Fibroblast of lung (primary cell): ENCODE results near the gene MCTP1. TPM values are rescaled to one million over a fixed set of nuclear protein-coding genes. Genes with fewer than 3 reads are reported as not detected.

Experiments
- DNase-seq, 2 donors: peaks; one replicate each; pipeline versions ENCODE4 v3.0.0 to v3.0.0-alpha.2; 2010; ENCODE audit warnings: low read depth in 2 of 2
- H2AFZ ChIP-seq: 2 replicates; pipeline ENCODE4 v1.5.1; 2012; ENCODE audit warnings: low read length, control low read depth, inconsistent platforms
- H3K27ac ChIP-seq: 2 replicates; pipeline ENCODE4 v1.5.1; 2011; ENCODE audit warnings: low read length, control low read depth; ENCODE audit not compliant: insufficient read depth
- H3K27me3 ChIP-seq: 2 replicates; pipeline ENCODE4 v1.5.1; 2011; ENCODE audit warnings: mild to moderate bottlenecking, low read length; ENCODE audit not compliant: control insufficient read depth, insufficient read depth
- H3K36me3 ChIP-seq: 2 replicates; pipeline ENCODE4 v1.5.1; 2011; ENCODE audit warnings: low read length; ENCODE audit not compliant: control insufficient read depth, insufficient read depth
- H3K4me1 ChIP-seq: 2 replicates; pipeline ENCODE4 v1.5.1; 2011; ENCODE audit warnings: low read length; ENCODE audit not compliant: control insufficient read depth, insufficient read depth; ENCODE audit errors: extremely low read depth
- H3K4me2 ChIP-seq: 2 replicates; pipeline ENCODE4 v1.5.1; 2011; ENCODE audit warnings: low read length, control low read depth; ENCODE audit not compliant: insufficient read depth; ENCODE audit errors: extremely low read depth
- H3K4me3 ChIP-seq, 4 experiments: fragments of 200-600 bp in 1 of 4; sonication (generic) in 1 of 4; replicated peaks in 1 of 4; 2 replicates each; pipeline ENCODE4 v1.5.1; 2011 to 2016; ENCODE audit warnings: low read length in 4 of 4, low read depth in 3 of 4, mild to moderate bottlenecking in 3 of 4, control low read depth in 2 of 4, inconsistent platforms in 1 of 4, mixed read lengths in 1 of 4; ENCODE audit not compliant: insufficient read depth in 1 of 4; ENCODE audit errors: control extremely low read depth in 1 of 4
- H3K79me2 ChIP-seq: 2 replicates; pipeline ENCODE4 v1.5.1; 2012; ENCODE audit warnings: mild to moderate bottlenecking, low read length, inconsistent platforms; ENCODE audit not compliant: control insufficient read depth, insufficient read depth
- H3K9ac ChIP-seq: 2 replicates; pipeline ENCODE4 v1.5.1; 2011; ENCODE audit warnings: mild to moderate bottlenecking, low read length, control low read depth; ENCODE audit not compliant: insufficient read depth
- H3K9me3 ChIP-seq: 2 replicates; pipeline ENCODE4 v1.5.1; 2012; ENCODE audit warnings: low read depth, low read length; ENCODE audit not compliant: control insufficient read depth, insufficient read depth
- H4K20me1 ChIP-seq: 2 replicates; pipeline ENCODE4 v1.5.1; 2011; ENCODE audit warnings: low read length; ENCODE audit not compliant: control insufficient read depth, insufficient read depth; ENCODE audit errors: extremely low read depth
- EZH2 ChIP-seq: IDR thresholded peaks from 2 replicates; pipeline ENCODE4 v1.5.1; 2012; ENCODE audit warnings: low read length, control low read depth, mild to moderate bottlenecking; ENCODE audit errors: missing control alignments
- polyA plus RNA-seq, 2 donors: library from polyadenylated mRNA; depleted of rRNA in 1 of 2; stranded (reverse) in 1 of 2; unstranded in 1 of 2; fragments of >200 nt; gene quantifications; 2 replicates each; pipeline ENCODE4 v1.2.1, GENCODE V29; 2011 to 2012; ENCODE audit warnings: missing spikeins in 1 of 2
- total RNA-seq: library from RNA; depleted of rRNA; stranded (reverse); fragments of >200 nt; gene quantifications from 2 replicates; pipeline ENCODE4 v1.2.1, GENCODE V29; 2014
- TF ChIP-seq, protein P1 (sequence below), 2 donors: IDR thresholded peaks in 1 of 2; conservative IDR thresholded peaks in 1 of 2; 1 replicate in 1 of 2; 2 replicates in 1 of 2; pipeline ENCODE4 v1.5.1; 2011 to 2012; ENCODE audit warnings: low read length in 2 of 2, control low read depth in 1 of 2, inconsistent platforms in 1 of 2, low read depth in 1 of 2, mild to moderate bottlenecking in 1 of 2

Gene MCTP1
- total and polyA plus RNA-seq, 2 donors (not counting 1 experiment from before 2014, with no cell fraction given) = 0.78 to 7.9 TPM

DNA sequence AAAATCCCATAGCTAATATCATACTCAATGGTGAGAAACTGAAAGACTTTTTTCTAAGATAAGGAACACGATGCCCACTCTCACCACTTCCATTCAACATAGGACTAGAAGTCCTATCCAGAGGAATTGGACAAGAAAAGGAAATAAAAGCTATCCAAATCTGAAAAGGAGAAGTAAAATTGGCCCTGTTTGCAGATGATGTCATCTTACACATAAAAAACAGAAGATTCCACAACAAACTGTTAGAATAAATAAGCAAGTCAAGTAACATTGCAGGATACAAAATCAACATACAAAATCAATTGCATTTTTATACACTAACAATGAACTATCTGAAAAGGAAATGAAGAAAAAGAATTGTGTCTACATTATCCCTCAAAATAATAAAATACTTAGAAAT is 308.0 kb downstream of the MCTP1 start:
- Histone ChIP-seq H3K27me3 (no peaks in the 10 kb centered on the region), H3K36me3 (no peaks in the 10 kb centered on the region), H3K79me2 (no peaks in the 10 kb centered on the region), H3K9me3 (no peaks in the 10 kb centered on the region), H3K4me1 (no peaks in the 10 kb centered on the region), H3K4me2 (no peak overlapping the region), H2AFZ (no peak overlapping the region), H3K4me3 (no peak overlapping the region), H4K20me1 (no peaks in the 10 kb centered on the region), H3K9ac (no peak overlapping the region), H3K27ac (no peak overlapping the region)
- TF ChIP-seq, protein P1, sequence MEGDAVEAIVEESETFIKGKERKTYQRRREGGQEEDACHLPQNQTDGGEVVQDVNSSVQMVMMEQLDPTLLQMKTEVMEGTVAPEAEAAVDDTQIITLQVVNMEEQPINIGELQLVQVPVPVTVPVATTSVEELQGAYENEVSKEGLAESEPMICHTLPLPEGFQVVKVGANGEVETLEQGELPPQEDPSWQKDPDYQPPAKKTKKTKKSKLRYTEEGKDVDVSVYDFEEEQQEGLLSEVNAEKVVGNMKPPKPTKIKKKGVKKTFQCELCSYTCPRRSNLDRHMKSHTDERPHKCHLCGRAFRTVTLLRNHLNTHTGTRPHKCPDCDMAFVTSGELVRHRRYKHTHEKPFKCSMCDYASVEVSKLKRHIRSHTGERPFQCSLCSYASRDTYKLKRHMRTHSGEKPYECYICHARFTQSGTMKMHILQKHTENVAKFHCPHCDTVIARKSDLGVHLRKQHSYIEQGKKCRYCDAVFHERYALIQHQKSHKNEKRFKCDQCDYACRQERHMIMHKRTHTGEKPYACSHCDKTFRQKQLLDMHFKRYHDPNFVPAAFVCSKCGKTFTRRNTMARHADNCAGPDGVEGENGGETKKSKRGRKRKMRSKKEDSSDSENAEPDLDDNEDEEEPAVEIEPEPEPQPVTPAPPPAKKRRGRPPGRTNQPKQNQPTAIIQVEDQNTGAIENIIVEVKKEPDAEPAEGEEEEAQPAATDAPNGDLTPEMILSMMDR (conservative IDR thresholded peaks at IDR 0.05 in 1 of 2, IDR thresholded peaks at IDR 0.05 in 1 of 2; ENCODE audit: low read depth in 1 of 2, low read length in 2 of 2) = no peak
- TF ChIP-seq EZH2 = no peak
- DNase-seq = no peak

DNA sequence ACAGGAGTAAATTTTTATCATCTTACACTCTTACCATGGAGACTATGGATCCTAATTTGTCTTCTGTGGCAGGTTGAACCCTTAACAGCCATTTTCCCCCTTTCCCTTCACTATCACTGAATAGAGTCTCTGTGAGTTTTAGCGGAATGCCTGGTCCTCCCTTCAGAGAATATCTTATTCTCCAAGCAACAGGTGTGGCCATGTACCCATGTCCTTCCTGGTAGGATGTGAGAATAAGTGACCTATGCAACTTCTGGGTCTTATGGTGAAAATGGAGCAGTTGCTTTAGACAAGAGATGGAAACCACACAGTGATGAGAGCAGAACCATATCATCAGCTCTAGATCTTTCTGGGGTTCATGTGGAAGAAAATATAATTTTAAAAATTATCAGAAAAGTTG is 312.6 kb downstream of the MCTP1 start:
- no peaks in the 10 kb centered on the region for H3K27me3 ChIP-seq
- TF ChIP-seq, protein P1 (conservative IDR thresholded peaks at IDR 0.05 in 1 of 2, IDR thresholded peaks at IDR 0.05 in 1 of 2; ENCODE audit: low read depth in 1 of 2, low read length in 2 of 2) = no peak
- TF ChIP-seq EZH2 = no peak
- H3K9me3 ChIP-seq = no peaks in the 10 kb centered on the region
- H3K9ac ChIP-seq = no peak overlapping the region
- no peaks in the 10 kb centered on the region for H3K36me3 ChIP-seq
- DNase-seq = no peak
- no peaks in the 10 kb centered on the region for H3K4me1 ChIP-seq
- no peak overlapping the region for H2AFZ ChIP-seq
- no peak overlapping the region for H3K4me2 ChIP-seq
- no peaks in the 10 kb centered on the region for H3K79me2 ChIP-seq
- no peak overlapping the region for H3K27ac ChIP-seq
- no peaks in the 10 kb centered on the region for H4K20me1 ChIP-seq
- no peak overlapping the region for H3K4me3 ChIP-seq

DNA sequence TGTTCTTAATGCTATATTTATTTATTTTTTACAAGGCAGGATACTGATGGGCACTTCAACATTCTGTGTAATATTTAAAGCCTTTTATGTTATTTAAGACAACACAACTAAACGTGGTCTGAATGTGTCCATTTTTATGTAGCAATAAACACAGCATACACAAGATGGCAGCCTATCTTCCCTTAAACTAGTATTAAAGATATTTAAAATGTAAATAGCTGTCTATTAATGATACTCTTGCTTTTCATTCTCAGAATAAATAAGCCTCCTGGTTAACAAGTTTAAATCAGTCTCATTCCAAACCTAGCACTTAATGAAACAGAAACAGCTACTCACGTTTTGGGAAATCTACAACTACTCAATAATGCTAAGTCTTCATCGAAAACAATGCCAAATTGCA is 315.7 kb downstream of the MCTP1 start:
- no peaks in the 10 kb centered on the region for H3K36me3 ChIP-seq
- no peak overlapping the region for H3K4me3 ChIP-seq
- H2AFZ ChIP-seq = no peak overlapping the region
- no peak overlapping the region for H3K9ac ChIP-seq
- H3K27me3 ChIP-seq = no peaks in the 10 kb centered on the region
- H4K20me1 ChIP-seq = no peaks in the 10 kb centered on the region
- no peaks in the 10 kb centered on the region for H3K9me3 ChIP-seq
- H3K79me2 ChIP-seq = no peaks in the 10 kb centered on the region
- no peak for TF ChIP-seq EZH2
- TF ChIP-seq, protein P1 (conservative IDR thresholded peaks at IDR 0.05 in 1 of 2, IDR thresholded peaks at IDR 0.05 in 1 of 2; ENCODE audit: low read depth in 1 of 2, low read length in 2 of 2) = peak in 1 of 2 donors; percentile 42
- H3K4me2 ChIP-seq = no peak overlapping the region
- no peaks in the 10 kb centered on the region for H3K4me1 ChIP-seq
- peak; percentile 17 to 69 for DNase-seq
- no peak overlapping the region for H3K27ac ChIP-seq
